ENCODE results near the gene BEST4. TPM values are rescaled to one million over a fixed set of nuclear protein-coding genes. Genes with fewer than 3 reads are reported as not detected.

The BEST4 gene
- total and polyA plus RNA-seq, 7 donors = 0.33 to 37.1 (median 6.0) TPM; not detected in 2

GRCh38 chr1:44831516-44831915, 43.5 kb upstream of the BEST4 start:
- no peak overlapping the region for H3K4me3 ChIP-seq
- intact Hi-C loops (cut with DNase I) = no loop called here
- no peak overlapping the region for H3K27ac ChIP-seq
- DNase-seq = no peak
- 20 to 54% methylated on average over 9 of the region's 9 CpGs for WGBS, 2 donors
- no peaks in the 10 kb centered on the region for H3K27me3 ChIP-seq
- H3K9me3 ChIP-seq = no peaks in the 10 kb centered on the region
- H3K36me3 ChIP-seq = peaks cover 0 to under 1% (median 0%) of the 10 kb centered on the region in 4 donors
- TF ChIP-seq POLR2AphosphoS5 (IDR thresholded peaks at IDR 0.05) (no peak), EP300 (IDR thresholded peaks at IDR 0.05) (no peak), POLR2A (IDR thresholded peaks at IDR 0.05) (no peak), CTCF (IDR thresholded peaks at IDR 0.05) (no peak)
- peaks cover 0 to 7% (median 4%) of the 10 kb centered on the region in 4 donors for H3K4me1 ChIP-seq

GRCh38 chr1:44830900-44831304, 42.9 kb upstream of the BEST4 start:
- Histone ChIP-seq H3K4me1 (peaks cover 0 to 3% (median 1%) of the 10 kb centered on the region in 4 donors), H3K4me3 (no peak overlapping the region), H3K27me3 (no peaks in the 10 kb centered on the region), H3K27ac (no peak overlapping the region), H3K36me3 (peaks cover 0 to 3% (median 0%) of the 10 kb centered on the region in 4 donors), H3K9me3 (no peaks in the 10 kb centered on the region)
- intact Hi-C loops (cut with DNase I) = no loop called here
- TF ChIP-seq POLR2AphosphoS5 (IDR thresholded peaks at IDR 0.05) (no peak), POLR2A (IDR thresholded peaks at IDR 0.05) (no peak), CTCF (IDR thresholded peaks at IDR 0.05) (no peak), EP300 (IDR thresholded peaks at IDR 0.05) (no peak)
- DNase-seq = no peak
- WGBS, 2 donors = 80 to 85% methylated on average over 10 of the region's 10 CpGs

GRCh38 chr1:44829506-44830384, 41.8 kb upstream of the BEST4 start:
- Histone ChIP-seq H3K36me3 (peaks cover 0 to 3% (median 0%) of the 10 kb centered on the region in 4 donors), H3K27ac (no peak overlapping the region), H3K9me3 (no peaks in the 10 kb centered on the region), H3K4me3 (no peak overlapping the region), H3K27me3 (no peaks in the 10 kb centered on the region), H3K4me1 (no peaks in the 10 kb centered on the region)
- 82 to 90% methylated on average over 12 of the region's 12 CpGs for WGBS, 2 donors
- no peak for DNase-seq
- intact Hi-C loops (cut with DNase I) = no loop called here
- TF ChIP-seq POLR2A (IDR thresholded peaks at IDR 0.05) (no peak), CTCF (IDR thresholded peaks at IDR 0.05) (no peak), POLR2AphosphoS5 (IDR thresholded peaks at IDR 0.05) (no peak), EP300 (IDR thresholded peaks at IDR 0.05) (no peak)

GRCh38 chr1:44828841-44829440, 41.0 kb upstream of the BEST4 start:
- Histone ChIP-seq H3K36me3 (peaks cover 0 to 3% (median 0%) of the 10 kb centered on the region in 4 donors), H3K4me3 (no peak overlapping the region), H3K9me3 (no peaks in the 10 kb centered on the region), H3K27ac (no peak overlapping the region), H3K27me3 (no peaks in the 10 kb centered on the region), H3K4me1 (no peaks in the 10 kb centered on the region)
- intact Hi-C loops (cut with DNase I) = no loop called here
- no peak for DNase-seq
- WGBS, 2 donors = 95% methylated on average over 15 of the region's 15 CpGs
- TF ChIP-seq POLR2AphosphoS5 (IDR thresholded peaks at IDR 0.05) = no peak
- TF ChIP-seq EP300 (IDR thresholded peaks at IDR 0.05) = no peak
- no peak for TF ChIP-seq POLR2A (IDR thresholded peaks at IDR 0.05)

- H3K9me3 ChIP-seq = no peaks in the 10 kb centered on the region
- intact Hi-C loops (cut with DNase I) = no loop called here
- H3K4me3 ChIP-seq = no peak overlapping the region
- H3K4me1 ChIP-seq = no peaks in the 10 kb centered on the region
- no peaks in the 10 kb centered on the region for H3K27me3 ChIP-seq
- peaks cover 0 to 3% (median 0%) of the 10 kb centered on the region in 4 donors for H3K36me3 ChIP-seq
- no peak for DNase-seq
- 95 to 96% methylated on average over 21 of the region's 21 CpGs for WGBS, 2 donors
- H3K27ac ChIP-seq = no peak overlapping the region
- TF ChIP-seq POLR2AphosphoS5 (IDR thresholded peaks at IDR 0.05) (no peak), EP300 (IDR thresholded peaks at IDR 0.05) (no peak), POLR2A (IDR thresholded peaks at IDR 0.05) (no peak), CTCF (IDR thresholded peaks at IDR 0.05) (no peak)
Measured at GRCh38 chr1:44828003-44828651, 40.2 kb upstream of the BEST4 start.
